ENCODE data around the gene CCDC192. TPM values are rescaled to one million over a fixed set of nuclear protein-coding genes. Genes with fewer than 3 reads are reported as not detected.

The CCDC192 gene
- total RNA-seq, 1 experiment from 2014 or later: not detected

DNA sequence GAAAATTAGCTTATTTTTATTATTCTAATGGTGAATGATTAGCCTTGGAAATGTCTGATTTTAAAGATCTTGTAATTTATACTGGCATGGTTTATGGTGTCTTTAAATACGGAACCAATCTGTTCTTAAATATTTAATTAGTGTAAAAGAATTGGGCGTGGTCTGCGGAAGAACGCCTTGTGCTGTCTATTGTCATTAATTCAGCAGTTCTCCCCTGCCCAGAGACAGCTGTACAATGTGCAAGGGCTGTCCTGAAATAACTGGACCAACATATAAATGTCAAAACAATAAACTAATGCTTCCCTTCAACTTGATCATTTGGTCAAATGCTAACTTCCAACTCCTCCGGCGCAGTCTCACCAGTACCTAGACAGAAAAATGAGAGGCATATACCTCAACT lies 124.3 kb downstream of the CCDC192 start:
- H3K27me3 ChIP-seq (replicated peaks; ENCODE audit: control insufficient read depth, insufficient read depth, low read length): no peaks in the 10 kb centered on the region
- intact Hi-C loops (cut with micrococcal nuclease; ENCODE audit: unreplicated experiment): no loop called here
- H3K4me1 Mint-ChIP-seq (ENCODE audit: low read depth, unreplicated experiment): no peaks in the 10 kb centered on the region
- no peak overlapping the region for H3K4me3 ChIP-seq (ENCODE audit: low read depth, low read length)
- no peaks in the 10 kb centered on the region for H3K9me3 ChIP-seq
- TF ChIP-seq, protein P1, sequence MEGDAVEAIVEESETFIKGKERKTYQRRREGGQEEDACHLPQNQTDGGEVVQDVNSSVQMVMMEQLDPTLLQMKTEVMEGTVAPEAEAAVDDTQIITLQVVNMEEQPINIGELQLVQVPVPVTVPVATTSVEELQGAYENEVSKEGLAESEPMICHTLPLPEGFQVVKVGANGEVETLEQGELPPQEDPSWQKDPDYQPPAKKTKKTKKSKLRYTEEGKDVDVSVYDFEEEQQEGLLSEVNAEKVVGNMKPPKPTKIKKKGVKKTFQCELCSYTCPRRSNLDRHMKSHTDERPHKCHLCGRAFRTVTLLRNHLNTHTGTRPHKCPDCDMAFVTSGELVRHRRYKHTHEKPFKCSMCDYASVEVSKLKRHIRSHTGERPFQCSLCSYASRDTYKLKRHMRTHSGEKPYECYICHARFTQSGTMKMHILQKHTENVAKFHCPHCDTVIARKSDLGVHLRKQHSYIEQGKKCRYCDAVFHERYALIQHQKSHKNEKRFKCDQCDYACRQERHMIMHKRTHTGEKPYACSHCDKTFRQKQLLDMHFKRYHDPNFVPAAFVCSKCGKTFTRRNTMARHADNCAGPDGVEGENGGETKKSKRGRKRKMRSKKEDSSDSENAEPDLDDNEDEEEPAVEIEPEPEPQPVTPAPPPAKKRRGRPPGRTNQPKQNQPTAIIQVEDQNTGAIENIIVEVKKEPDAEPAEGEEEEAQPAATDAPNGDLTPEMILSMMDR (IDR thresholded peaks at IDR 0.05; ENCODE audit: insufficient read depth in 1 of 2, low read depth in 1 of 2, low read length in 1 of 2, severe bottlenecking in 1 of 2, unreplicated experiment in 1 of 2): no peak
- no peaks in the 10 kb centered on the region for H3K9me3 Mint-ChIP-seq (ENCODE audit: unreplicated experiment)
- no peaks in the 10 kb centered on the region for H3K27me3 Mint-ChIP-seq (ENCODE audit: insufficient read depth, unreplicated experiment)
- H3K4me3 Mint-ChIP-seq (ENCODE audit: unreplicated experiment): no peak overlapping the region
- POLR2A ChIA-PET: no interaction called here
- H3K36me3 ChIP-seq (ENCODE audit: control insufficient read depth, insufficient read depth, low read length): no peaks in the 10 kb centered on the region
- CTCF ChIA-PET: no interaction called here
- no peak for DNase-seq
- no TSS peak for BruUV-seq (replicated peaks)
- H3K4me1 ChIP-seq: no peaks in the 10 kb centered on the region
- H3K27ac Mint-ChIP-seq (ENCODE audit: unreplicated experiment): no peak overlapping the region
- H3K36me3 Mint-ChIP-seq (ENCODE audit: insufficient read depth, unreplicated experiment): no peaks in the 10 kb centered on the region

DNA sequence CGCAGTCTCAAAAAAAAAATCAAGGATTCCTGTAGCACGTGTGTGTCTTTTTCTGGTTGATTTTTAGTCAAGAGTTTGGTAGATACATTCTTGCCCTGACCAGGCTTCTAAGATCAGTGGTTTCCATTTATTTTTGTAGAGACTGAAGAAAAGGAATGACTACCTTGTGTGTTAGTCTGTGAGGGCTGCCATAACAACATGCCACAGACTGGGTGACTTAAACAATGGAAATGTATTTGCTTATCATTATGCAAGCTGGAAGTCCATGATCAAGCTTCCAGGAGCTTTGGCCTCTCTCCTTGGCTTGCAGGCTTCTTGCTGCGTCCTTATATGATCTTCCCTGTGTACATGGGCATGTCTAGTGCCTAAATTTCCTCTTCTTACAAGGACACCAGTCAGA lies 127.0 kb downstream of the CCDC192 start:
- no peak for DNase-seq
- H3K4me1 ChIP-seq: peaks cover 7% of the 10 kb centered on the region
- no peaks in the 10 kb centered on the region for H3K36me3 ChIP-seq (ENCODE audit: control insufficient read depth, insufficient read depth, low read length)
- H3K27ac Mint-ChIP-seq (ENCODE audit: unreplicated experiment): no peak overlapping the region
- H3K36me3 Mint-ChIP-seq (ENCODE audit: insufficient read depth, unreplicated experiment): no peaks in the 10 kb centered on the region
- peaks cover 2% of the 10 kb centered on the region for H3K9me3 Mint-ChIP-seq (ENCODE audit: unreplicated experiment)
- no peaks in the 10 kb centered on the region for H3K27me3 Mint-ChIP-seq (ENCODE audit: insufficient read depth, unreplicated experiment)
- POLR2A ChIA-PET: no interaction called here
- intact Hi-C loops (cut with micrococcal nuclease; ENCODE audit: unreplicated experiment): no loop called here
- CTCF ChIA-PET: no interaction called here
- no peaks in the 10 kb centered on the region for H3K27me3 ChIP-seq (replicated peaks; ENCODE audit: control insufficient read depth, insufficient read depth, low read length)
- no peak overlapping the region for H3K4me3 ChIP-seq (ENCODE audit: low read depth, low read length)
- H3K4me3 Mint-ChIP-seq (ENCODE audit: unreplicated experiment): no peak overlapping the region
- no TSS peak for BruUV-seq (replicated peaks)
- peaks cover 8% of the 10 kb centered on the region for H3K4me1 Mint-ChIP-seq (ENCODE audit: low read depth, unreplicated experiment)
- TF ChIP-seq, protein P1 (IDR thresholded peaks at IDR 0.05; ENCODE audit: insufficient read depth in 1 of 2, low read depth in 1 of 2, low read length in 1 of 2, severe bottlenecking in 1 of 2, unreplicated experiment in 1 of 2): no peak
- H3K9me3 ChIP-seq: no peaks in the 10 kb centered on the region

DNA sequence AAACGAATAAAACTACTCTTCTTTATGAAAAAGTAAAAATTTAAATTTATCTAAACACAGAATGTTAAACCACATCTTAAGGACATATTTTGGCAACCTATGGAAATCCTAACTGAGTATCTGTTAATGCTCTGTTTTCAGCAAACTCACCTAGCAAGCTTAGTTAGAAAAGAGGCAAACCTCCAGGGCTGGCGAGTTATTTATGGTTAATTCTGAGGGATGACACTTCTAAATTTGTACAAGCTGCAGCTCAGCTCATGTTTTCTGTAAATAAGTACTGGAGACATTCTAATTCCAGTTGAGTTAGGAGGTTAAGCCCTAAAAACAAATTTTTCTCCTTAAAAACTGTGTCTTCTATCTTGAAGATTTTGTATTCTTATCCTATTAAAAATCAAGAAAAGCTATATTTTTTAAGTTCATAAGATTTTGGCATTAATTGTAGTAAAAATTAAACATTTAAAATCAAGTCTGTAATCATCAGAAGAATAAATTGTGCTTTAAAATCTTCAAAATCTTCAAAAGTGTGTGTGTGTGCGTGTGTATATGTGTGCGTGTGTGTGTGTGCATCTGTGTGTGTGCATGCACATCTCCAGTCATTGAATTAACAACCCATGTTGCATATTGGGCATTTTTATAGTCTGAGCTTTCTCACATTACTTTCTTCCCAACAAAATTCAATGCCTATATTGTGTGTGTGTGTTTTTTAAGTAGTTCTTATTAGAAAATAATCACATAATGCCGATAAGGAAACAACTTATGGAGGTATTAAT lies 127.8 kb downstream of the CCDC192 start:
- no peak overlapping the region for H3K4me3 ChIP-seq (ENCODE audit: low read depth, low read length)
- Mint-ChIP-seq H3K4me1 (ENCODE audit: low read depth, unreplicated experiment) (peaks cover 8% of the 10 kb centered on the region), H3K9me3 (ENCODE audit: unreplicated experiment) (peaks cover 11% of the 10 kb centered on the region), H3K27me3 (ENCODE audit: insufficient read depth, unreplicated experiment) (no peaks in the 10 kb centered on the region), H3K27ac (ENCODE audit: unreplicated experiment) (no peak overlapping the region), H3K36me3 (ENCODE audit: insufficient read depth, unreplicated experiment) (no peaks in the 10 kb centered on the region), H3K4me3 (ENCODE audit: unreplicated experiment) (no peak overlapping the region)
- TF ChIP-seq, protein P1 (IDR thresholded peaks at IDR 0.05; ENCODE audit: insufficient read depth in 1 of 2, low read depth in 1 of 2, low read length in 1 of 2, severe bottlenecking in 1 of 2, unreplicated experiment in 1 of 2): no peak
- no TSS peak for BruUV-seq (replicated peaks)
- no peaks in the 10 kb centered on the region for H3K36me3 ChIP-seq (ENCODE audit: control insufficient read depth, insufficient read depth, low read length)
- peaks cover 7% of the 10 kb centered on the region for H3K4me1 ChIP-seq
- no peak for DNase-seq
- CTCF ChIA-PET: no interaction called here
- 0 out of 2 replicates have a peak, but pooled peaks cover under 1% of the 10 kb centered on the region for H3K9me3 ChIP-seq
- no peaks in the 10 kb centered on the region for H3K27me3 ChIP-seq (replicated peaks; ENCODE audit: control insufficient read depth, insufficient read depth, low read length)
- intact Hi-C loops (cut with micrococcal nuclease; ENCODE audit: unreplicated experiment): no loop called here
- POLR2A ChIA-PET: no interaction called here
